Activated CD8-positive, alpha-beta memory T cell treated with anti-CD3 and anti-CD28 coated beads, Interleukin-2, amount 50 U/mL, for 1 hour (primary cell): Measurements from ENCODE around the gene SH2D6.
"Not testable (repeated sequence)": the region's sequence is repeated elsewhere in the genome, so short reads cannot be mapped to it uniquely, and the experiment has no call there.

ENCODE experiments used
- DNase-seq: peaks from one replicate; pipeline ENCODE4 v3.0.0-alpha.2; 2020; ENCODE audit errors: extremely low read depth

Gene SH2D6

GRCh38 chr2:85468096-85468703 lies 49.7 kb downstream of the SH2D6 start:
- no peak for DNase-seq

GRCh38 chr2:85468704-85469349 lies 50.3 kb downstream of the SH2D6 start:
- no peak for DNase-seq

GRCh38 chr2:85470850-85471800 lies 52.6 kb downstream of the SH2D6 start:
- DNase-seq = no peak

- no peak for DNase-seq
These were observed 53.7 kb downstream of the SH2D6 start for GRCh38 chr2:85472261-85472660.

- DNase-seq = no peak
These were observed 57.4 kb downstream of the SH2D6 start for GRCh38 chr2:85475799-85476490.

GRCh38 chr2:85476624-85477023 lies 58.1 kb downstream of the SH2D6 start:
- DNase-seq = no peak

- DNase-seq = no peak
These were observed 59.4 kb downstream of the SH2D6 start for GRCh38 chr2:85477884-85478283.

- DNase-seq = no peak
These were observed 63.6 kb downstream of the SH2D6 start for GRCh38 chr2:85481818-85482777.

GRCh38 chr2:85484615-85485014 lies 66.1 kb downstream of the SH2D6 start:
- DNase-seq = not testable (repeated sequence)

- no peak for DNase-seq
These were observed 67.3 kb downstream of the SH2D6 start for GRCh38 chr2:85485815-85486214.
